HG03139 (cell line): Measurements from ENCODE around the gene ZNF189.

ENCODE experiments used
- ATAC-seq: cut with Tn5 transposase; IDR thresholded peaks from one replicate; pipeline ENCODE4 v1.9.1; 2021; ENCODE audit not compliant: unreplicated experiment

ZNF189 gene

GRCh38 chr9:101398068-101398929, at the start of gene ZNF189, which contains the start of gene MRPL50:
Gene ZNF189, plus strand, starts transcription at chr9:101398851. Its CDS starts 306 bp downstream, at chr9:101399157.
Gene MRPL50, minus strand, starts transcription at chr9:101398618. Its CDS starts 26 bp downstream, at chr9:101398592.
- ATAC-seq, result peak; percentile 98

- no peak for ATAC-seq
These were observed 48.4 kb upstream of the ZNF189 start for GRCh38 chr9:101350285-101350684.

- no peak for ATAC-seq
These were observed 45.7 kb upstream of the ZNF189 start for GRCh38 chr9:101352892-101353463.

- ATAC-seq, result no peak
These were observed 45.0 kb upstream of the ZNF189 start for GRCh38 chr9:101353683-101354082.

GRCh38 chr9:101354143-101354764, 44.4 kb upstream of the ZNF189 start:
- ATAC-seq, result no peak

GRCh38 chr9:101354765-101355708, 43.6 kb upstream of the ZNF189 start:
- no peak for ATAC-seq

- ATAC-seq, result no peak
These were observed 42.0 kb upstream of the ZNF189 start for GRCh38 chr9:101356619-101357018.

GRCh38 chr9:101359679-101360078, 39.0 kb upstream of the ZNF189 start:
- ATAC-seq, result no peak

GRCh38 chr9:101360647-101361046, 38.0 kb upstream of the ZNF189 start:
- no peak for ATAC-seq

GRCh38 chr9:101362450-101362849, 36.2 kb upstream of the ZNF189 start:
- no peak for ATAC-seq

GRCh38 chr9:101365181-101365580, 33.5 kb upstream of the ZNF189 start:
- no peak for ATAC-seq

GRCh38 chr9:101366038-101366756, 32.5 kb upstream of the ZNF189 start:
- no peak for ATAC-seq

- ATAC-seq, result no peak
These were observed 31.3 kb upstream of the ZNF189 start for GRCh38 chr9:101367323-101367722.

GRCh38 chr9:101369286-101369685, 29.4 kb upstream of the ZNF189 start:
- ATAC-seq, result no peak

- ATAC-seq, result no peak
These were observed 28.6 kb upstream of the ZNF189 start for GRCh38 chr9:101369884-101370531.

GRCh38 chr9:101371813-101372212, 26.8 kb upstream of the ZNF189 start:
- ATAC-seq, result no peak

GRCh38 chr9:101372327-101373118, 26.1 kb upstream of the ZNF189 start:
- ATAC-seq, result no peak

GRCh38 chr9:101375546-101375945, 23.1 kb upstream of the ZNF189 start:
- ATAC-seq, result no peak
